CD4-positive, alpha-beta T cell treated with Interleukin-4 for 4 hours (primary cell): ENCODE measurements around the gene STXBP5L.
"Not testable (repeated sequence)": the region's sequence is repeated elsewhere in the genome, so short reads cannot be mapped to it uniquely, and the experiment has no call there.

Source experiments
- DNase-seq: peaks from one replicate; pipeline ENCODE4 v3.0.0-alpha.2; 2020

STXBP5L gene

GRCh38 chr3:121436074-121436473, 528.1 kb downstream of the STXBP5L start:
- DNase-seq: no peak

GRCh38 chr3:121436641-121437040, 528.6 kb downstream of the STXBP5L start:
- DNase-seq: no peak

GRCh38 chr3:121443456-121443855, 535.5 kb downstream of the STXBP5L start:
- DNase-seq: no peak

- DNase-seq: not testable (repeated sequence)
These were observed 543.7 kb downstream of the STXBP5L start for GRCh38 chr3:121451752-121452151.

GRCh38 chr3:121462565-121462964, 554.6 kb downstream of the STXBP5L start:
- no peak for DNase-seq

GRCh38 chr3:121463745-121464144, 555.7 kb downstream of the STXBP5L start:
- no peak for DNase-seq

- DNase-seq: no peak
These were observed 559.1 kb downstream of the STXBP5L start for GRCh38 chr3:121467085-121467484.

GRCh38 chr3:121473001-121473400, 565.0 kb downstream of the STXBP5L start:
- no peak for DNase-seq
